Immature natural killer cell (primary cell): ENCODE data around the gene CCDC183. TPM values are rescaled to one million over a fixed set of nuclear protein-coding genes. Genes with fewer than 3 reads are reported as not detected.

Experiments
- DNase-seq, 3 donors: peaks; one replicate each; pipeline ENCODE4 v3.0.0; 2022; ENCODE audit warnings: mixed read lengths in 1 of 3
- H3K27ac Mint-ChIP-seq, 6 donors: one replicate each; pipeline ENCODE4 v1.8.0; 2020; ENCODE audit warnings: mixed read lengths in 6 of 6, mild to moderate bottlenecking in 5 of 6, inconsistent platforms in 4 of 6, moderate library complexity in 3 of 6
- H3K27me3 Mint-ChIP-seq, 3 donors: one replicate each; pipeline ENCODE4 v1.8.0; 2020 to 2021; ENCODE audit warnings: low read depth in 3 of 3, mild to moderate bottlenecking in 3 of 3, mixed read lengths in 3 of 3, moderate library complexity in 3 of 3, inconsistent platforms in 1 of 3
- H3K36me3 Mint-ChIP-seq, 3 donors: one replicate each; pipeline ENCODE4 v1.8.0; 2020; ENCODE audit warnings: mixed read lengths in 3 of 3, inconsistent platforms in 2 of 3, mild to moderate bottlenecking in 2 of 3
- H3K4me1 Mint-ChIP-seq, 2 donors: one replicate each; pipeline ENCODE4 v1.8.0; 2020; ENCODE audit warnings: inconsistent platforms in 2 of 2, mild to moderate bottlenecking in 2 of 2, mixed read lengths in 2 of 2, moderate library complexity in 1 of 2
- H3K4me3 Mint-ChIP-seq, 5 donors: one replicate each; pipeline ENCODE4 v1.8.0; 2020; ENCODE audit warnings: mild to moderate bottlenecking in 5 of 5, mixed read lengths in 5 of 5, inconsistent platforms in 3 of 5, moderate library complexity in 3 of 5
- H3K9me3 Mint-ChIP-seq, 6 donors: one replicate each; pipeline ENCODE4 v1.8.0; 2020; ENCODE audit warnings: mild to moderate bottlenecking in 6 of 6, mixed read lengths in 6 of 6, inconsistent platforms in 4 of 6, moderate library complexity in 3 of 6
- polyA plus RNA-seq, 3 donors: library from polyadenylated mRNA; unstranded; fragments of 300-500 nt; fragmentation: Illumina TruSeq; gene quantifications; one replicate each; pipeline ENCODE4 v1.2.3, GENCODE V29; 2021

CCDC183 gene
- polyA plus RNA-seq, 3 donors from 2014 or later, result 0.37 to 0.46 (median 0.40) TPM

GRCh38 chr9:136856541-136857141, 60.5 kb downstream of the CCDC183 start:
- Mint-ChIP-seq H3K27me3 (peaks cover 0 to 7% (median 4%) of the 10 kb centered on the region in 3 donors), H3K9me3 (no peaks in the 10 kb centered on the region), H3K4me3 (no peak overlapping the region), H3K4me1 (peaks cover 0 to 3% of the 10 kb centered on the region in 2 donors), H3K27ac (no peak overlapping the region), H3K36me3 (no peaks in the 10 kb centered on the region)
- DNase-seq, result no peak

DNA sequence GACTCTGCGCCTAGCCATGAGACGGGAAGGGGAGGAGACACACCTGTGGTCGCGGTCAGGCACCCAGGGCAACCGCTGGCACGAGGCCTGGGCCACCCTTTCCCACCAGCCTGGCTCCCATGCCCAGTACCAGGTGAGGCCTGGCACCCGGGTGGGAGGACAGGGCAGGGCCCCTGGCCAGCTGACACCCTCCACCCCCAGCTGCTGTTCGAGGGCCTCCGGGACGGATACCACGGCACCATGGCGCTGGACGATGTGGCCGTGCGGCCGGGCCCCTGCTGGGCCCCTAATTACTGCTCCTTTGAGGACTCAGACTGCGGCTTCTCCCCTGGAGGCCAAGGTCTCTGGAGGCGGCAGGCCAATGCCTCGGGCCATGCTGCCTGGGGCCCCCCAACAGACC, 61.0 kb downstream of the CCDC183 start:
- no peak overlapping the region for H3K27ac Mint-ChIP-seq
- DNase-seq, result no peak
- H3K27me3 Mint-ChIP-seq, result peaks cover 0 to 8% (median 7%) of the 10 kb centered on the region in 3 donors
- H3K9me3 Mint-ChIP-seq, result no peaks in the 10 kb centered on the region
- H3K4me1 Mint-ChIP-seq, result peaks cover 0 to 3% of the 10 kb centered on the region in 2 donors
- no peak overlapping the region for H3K4me3 Mint-ChIP-seq
- H3K36me3 Mint-ChIP-seq, result no peaks in the 10 kb centered on the region

Other genes starting within 250 kb of the CCDC183 start
- 1 to 10 TPM in 1 of 3 donors, not detected in 2; 1.6 TPM for gene EGFL7, start 133.4 kb upstream of the CCDC183 start, polyA plus RNA-seq
- gene AGPAT2, start 108.9 kb upstream of the CCDC183 start, polyA plus RNA-seq, result 10 to 100 TPM; 34.0 to 40.9 (median 35.2) TPM
- gene DIPK1B, start 83.8 kb upstream of the CCDC183 start, polyA plus RNA-seq, result under 1 TPM in 1 of 3 donors, not detected in 2; 0.19 TPM
- gene LCN10, start 53.4 kb upstream of the CCDC183 start, polyA plus RNA-seq, result not detected
- gene LCN6, start 47.8 kb upstream of the CCDC183 start, polyA plus RNA-seq, result not detected
- under 1 TPM in 1 of 3 donors, not detected in 2; 0.62 TPM for gene LCN8, start 38.1 kb upstream of the CCDC183 start, polyA plus RNA-seq
- not detected for gene LCN15, start 31.8 kb upstream of the CCDC183 start, polyA plus RNA-seq
- gene TMEM141, start 5.0 kb upstream of the CCDC183 start, polyA plus RNA-seq, result 10 to 100 TPM; 61.2 to 83.3 (median 62.1) TPM
- 10 to 100 TPM in 2 of 3 donors, 1 to 10 TPM in 1; 5.4 to 24.6 (median 11.0) TPM for gene RABL6, start 11.6 kb downstream of the CCDC183 start, polyA plus RNA-seq
- under 1 TPM; 0.09 to 1.00 (median 0.82) TPM for gene AJM1, start 46.1 kb downstream of the CCDC183 start, polyA plus RNA-seq
- gene PHPT1, start 53.1 kb downstream of the CCDC183 start, polyA plus RNA-seq, result 100 to 1,000 TPM; 127 to 212 (median 166) TPM
- gene MAMDC4, start 56.0 kb downstream of the CCDC183 start, polyA plus RNA-seq, result under 1 TPM in 1 of 3 donors, not detected in 2; 0.19 TPM
- gene EDF1, start 70.0 kb downstream of the CCDC183 start, polyA plus RNA-seq, result 100 to 1,000 TPM; 309 to 463 (median 411) TPM
- 10 to 100 TPM in 2 of 3 donors, 1 to 10 TPM in 1; 7.6 to 32.7 (median 11.0) TPM for gene TRAF2, start 90.2 kb downstream of the CCDC183 start, polyA plus RNA-seq
- 100 to 1,000 TPM; 120 to 211 (median 120) TPM for gene FBXW5, start 148.4 kb downstream of the CCDC183 start, polyA plus RNA-seq
- 1 to 10 TPM; 1.7 to 5.1 (median 2.1) TPM for gene C8G, start 148.9 kb downstream of the CCDC183 start, polyA plus RNA-seq
- gene LCN12, start 155.9 kb downstream of the CCDC183 start, polyA plus RNA-seq, result not detected
- 100 to 1,000 TPM in 2 of 3 donors, 10 to 100 TPM in 1; 93.2 to 201 (median 164) TPM for gene PTGDS, start 181.2 kb downstream of the CCDC183 start, polyA plus RNA-seq
- gene LCNL1, start 186.7 kb downstream of the CCDC183 start, polyA plus RNA-seq, result not detected
- gene PAXX, start 196.1 kb downstream of the CCDC183 start, polyA plus RNA-seq, result 100 to 1,000 TPM; 135 to 207 (median 182) TPM
- 100 to 1,000 TPM; 673 to 911 (median 762) TPM for gene CLIC3, start 200.2 kb downstream of the CCDC183 start, polyA plus RNA-seq
- 10 to 100 TPM in 1 of 3 donors, 1 to 10 TPM in 2; 2.2 to 34.5 (median 6.3) TPM for gene ABCA2, start 231.9 kb downstream of the CCDC183 start, polyA plus RNA-seq
- 10 to 100 TPM; 20.6 to 33.0 (median 25.6) TPM for gene FUT7, start 235.8 kb downstream of the CCDC183 start, polyA plus RNA-seq
- 1 to 10 TPM in 2 of 3 donors, under 1 TPM in 1; 0.36 to 1.4 (median 1.1) TPM for gene NPDC1, start 249.8 kb downstream of the CCDC183 start, polyA plus RNA-seq